Body of pancreas (tissue), 4 donors: ENCODE measurements around the gene NPTN.

Source experiments
- POLR2A ChIP-seq, 3 donors: fragments of 450-650 bp; IDR thresholded peaks; one replicate each; pipeline ENCODE4 v1.6.1; 2016; ENCODE audit warnings: antibody characterized with exemption in 3 of 3, mild to moderate bottlenecking in 2 of 3
- TF ChIP-seq, protein P1 (sequence below), 7 experiments: fragments of 450-650 bp in 4 of 7; fragments of 200-600 bp in 3 of 7; sonication (generic) in 3 of 7; IDR thresholded peaks; one replicate each; pipeline ENCODE4 v1.5.1; 2016 to 2019; ENCODE audit warnings: antibody characterized with exemption in 7 of 7

DNA sequence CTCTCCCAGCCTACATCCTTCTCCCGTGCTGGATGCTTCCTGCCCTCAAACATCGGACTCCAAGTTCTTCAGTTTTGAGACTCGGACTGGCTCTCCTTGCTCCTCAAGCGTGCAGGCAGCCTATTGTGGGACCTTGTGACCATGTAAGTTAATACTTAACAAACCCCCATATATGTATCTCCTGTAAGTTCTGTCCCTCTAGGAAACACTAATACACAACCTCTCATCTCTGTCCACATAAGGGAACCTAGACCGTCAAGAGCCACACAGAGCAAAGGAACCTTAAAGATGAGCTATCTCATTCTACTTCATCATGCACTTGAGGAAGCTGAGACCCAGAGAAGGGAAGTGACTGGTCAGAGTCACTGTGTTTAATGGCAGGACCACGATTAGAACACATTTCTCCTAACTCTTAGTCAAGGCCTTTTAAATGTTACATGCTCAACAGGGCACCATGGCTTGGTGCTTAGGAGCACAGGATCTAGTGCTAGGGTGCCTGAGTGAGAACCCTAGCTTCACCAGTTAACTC, 50.3 kb downstream of the NPTN start:
- TF ChIP-seq, protein P1, sequence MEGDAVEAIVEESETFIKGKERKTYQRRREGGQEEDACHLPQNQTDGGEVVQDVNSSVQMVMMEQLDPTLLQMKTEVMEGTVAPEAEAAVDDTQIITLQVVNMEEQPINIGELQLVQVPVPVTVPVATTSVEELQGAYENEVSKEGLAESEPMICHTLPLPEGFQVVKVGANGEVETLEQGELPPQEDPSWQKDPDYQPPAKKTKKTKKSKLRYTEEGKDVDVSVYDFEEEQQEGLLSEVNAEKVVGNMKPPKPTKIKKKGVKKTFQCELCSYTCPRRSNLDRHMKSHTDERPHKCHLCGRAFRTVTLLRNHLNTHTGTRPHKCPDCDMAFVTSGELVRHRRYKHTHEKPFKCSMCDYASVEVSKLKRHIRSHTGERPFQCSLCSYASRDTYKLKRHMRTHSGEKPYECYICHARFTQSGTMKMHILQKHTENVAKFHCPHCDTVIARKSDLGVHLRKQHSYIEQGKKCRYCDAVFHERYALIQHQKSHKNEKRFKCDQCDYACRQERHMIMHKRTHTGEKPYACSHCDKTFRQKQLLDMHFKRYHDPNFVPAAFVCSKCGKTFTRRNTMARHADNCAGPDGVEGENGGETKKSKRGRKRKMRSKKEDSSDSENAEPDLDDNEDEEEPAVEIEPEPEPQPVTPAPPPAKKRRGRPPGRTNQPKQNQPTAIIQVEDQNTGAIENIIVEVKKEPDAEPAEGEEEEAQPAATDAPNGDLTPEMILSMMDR (IDR thresholded peaks at IDR 0.05), result no peak
- TF ChIP-seq POLR2A (IDR thresholded peaks at IDR 0.05), result no peak
